RPMI7951 (cell line): ENCODE data around the gene ALDOA. TPM values are rescaled to one million over a fixed set of nuclear protein-coding genes. Genes with fewer than 3 reads are reported as not detected.
"Not testable (repeated sequence)": the region's sequence is repeated elsewhere in the genome, so short reads cannot be mapped to it uniquely, and the experiment has no call there.

Source experiments
- DNase-seq: peaks from one replicate; pipeline ENCODE4 v3.0.0-alpha.2; 2012; ENCODE audit warnings: low read depth
- total RNA-seq: library from RNA; depleted of rRNA; stranded (reverse); fragments of >200 nt; shearing (Covaris generic); gene quantifications from 2 replicates; pipeline ENCODE4 v1.2.3, GENCODE V29; 2014

The ALDOA gene
- total RNA-seq, 1 experiment from 2014 or later: 1,895 TPM

GRCh38 chr16:30040690-30041089 is 24.9 kb upstream of the ALDOA start:
- DNase-seq: not testable (repeated sequence)

GRCh38 chr16:30041841-30042240 is 23.7 kb upstream of the ALDOA start:
- peak; percentile 41 for DNase-seq

- no peak for DNase-seq
Observed at GRCh38 chr16:30046178-30046577, 19.4 kb upstream of the ALDOA start.

DNA sequence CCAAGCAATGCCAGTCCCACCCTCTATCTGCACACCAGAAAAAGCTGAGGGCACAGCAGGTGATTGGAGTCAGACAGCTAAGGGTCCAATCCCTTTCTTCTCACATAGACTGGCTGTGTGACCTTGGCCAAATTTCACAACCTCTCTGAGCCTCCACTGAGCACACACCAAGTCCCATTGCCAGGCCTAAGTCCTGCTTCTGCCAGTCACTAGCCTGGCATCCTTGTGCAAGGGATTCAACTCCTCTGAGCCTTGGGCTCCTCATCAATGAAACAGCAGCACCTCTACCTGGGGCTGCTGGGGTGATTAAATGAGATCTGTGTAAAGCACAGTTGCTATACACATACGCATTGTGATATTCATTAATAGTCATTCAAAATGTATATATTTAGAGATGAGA is 19.0 kb upstream of the ALDOA start:
- no peak for DNase-seq

- DNase-seq: no peak
Observed at GRCh38 chr16:30049871-30050270, 15.7 kb upstream of the ALDOA start.

DNA sequence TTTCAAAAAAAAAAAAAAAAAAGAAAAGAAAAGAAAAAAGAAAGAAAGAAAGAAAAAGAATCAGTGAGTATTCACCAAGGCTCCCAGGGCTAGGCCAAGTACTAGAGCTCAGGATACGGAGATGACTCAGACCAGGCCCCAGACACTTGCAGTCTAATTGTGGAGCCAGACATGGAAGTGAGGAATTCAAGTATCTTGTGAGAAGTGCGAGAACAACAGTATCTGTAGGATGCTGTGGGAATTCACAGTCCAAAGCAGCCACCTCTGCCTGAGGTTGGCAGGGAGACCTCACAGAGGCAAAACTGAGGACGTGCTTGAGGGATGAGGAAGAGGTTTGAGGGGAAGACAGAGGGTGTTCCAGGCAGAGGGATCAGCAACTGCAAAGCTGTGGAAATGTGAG is 14.0 kb upstream of the ALDOA start:
- DNase-seq: peak; percentile 80

DNA sequence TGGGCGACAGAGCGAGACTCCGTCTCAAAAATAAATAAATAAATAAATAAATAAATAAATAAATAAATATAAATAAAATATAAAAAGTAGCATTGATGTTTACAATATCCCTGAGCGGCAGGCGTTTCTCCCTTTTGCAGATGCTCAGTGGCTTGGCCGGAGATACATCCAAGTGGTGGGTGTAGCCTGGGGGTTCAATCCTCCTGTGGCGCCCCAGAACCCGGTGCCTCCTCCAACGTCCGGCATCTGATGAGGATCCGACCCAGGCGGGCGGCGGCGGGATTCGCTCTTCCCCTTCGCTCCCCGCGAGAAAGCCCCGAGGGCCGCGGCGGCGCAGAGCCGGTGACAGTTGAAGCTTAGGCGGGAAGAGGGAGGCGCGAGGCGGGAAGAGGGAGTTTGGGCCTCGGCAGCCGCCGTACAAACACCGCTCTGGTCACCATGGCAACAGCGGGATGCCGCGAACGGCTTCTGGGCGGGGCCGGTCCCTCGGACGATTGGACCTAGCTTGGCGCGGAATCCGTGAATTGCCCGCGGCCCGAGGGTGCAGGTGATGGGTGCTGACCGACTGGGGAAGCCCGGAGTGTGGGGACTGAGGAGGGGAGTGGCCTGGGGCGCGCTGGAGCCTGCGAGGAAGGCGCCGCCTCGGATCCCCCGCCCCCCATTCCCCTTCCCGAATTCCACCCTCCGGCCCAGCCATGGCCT is 12.7 kb upstream of the ALDOA start:
- DNase-seq: peak; percentile 92

- DNase-seq: peak; percentile 88
Observed at GRCh38 chr16:30053376-30054015, 12.1 kb upstream of the ALDOA start.

DNA sequence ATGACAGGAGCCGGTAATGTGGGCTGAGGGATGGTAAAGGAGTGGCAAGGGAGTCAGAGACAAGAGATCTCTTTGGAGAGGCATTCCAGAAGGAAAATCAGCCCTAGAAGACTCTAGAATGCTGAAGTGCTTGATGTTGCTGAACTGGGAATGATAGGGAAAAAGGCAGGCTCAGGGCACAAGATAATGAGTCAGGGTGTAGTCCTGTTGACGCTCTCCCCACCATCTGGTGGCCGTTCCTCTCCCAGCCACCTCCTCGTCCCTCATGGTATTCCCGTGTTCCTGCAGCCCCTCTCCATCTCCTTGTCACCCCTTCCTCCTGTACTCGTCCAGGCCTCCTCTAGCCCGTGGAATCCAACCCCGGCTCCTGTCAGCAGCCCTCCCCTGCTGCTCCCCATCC is 11.1 kb upstream of the ALDOA start:
- DNase-seq: no peak

GRCh38 chr16:30054959-30055553 is 10.5 kb upstream of the ALDOA start:
- no peak for DNase-seq

DNA sequence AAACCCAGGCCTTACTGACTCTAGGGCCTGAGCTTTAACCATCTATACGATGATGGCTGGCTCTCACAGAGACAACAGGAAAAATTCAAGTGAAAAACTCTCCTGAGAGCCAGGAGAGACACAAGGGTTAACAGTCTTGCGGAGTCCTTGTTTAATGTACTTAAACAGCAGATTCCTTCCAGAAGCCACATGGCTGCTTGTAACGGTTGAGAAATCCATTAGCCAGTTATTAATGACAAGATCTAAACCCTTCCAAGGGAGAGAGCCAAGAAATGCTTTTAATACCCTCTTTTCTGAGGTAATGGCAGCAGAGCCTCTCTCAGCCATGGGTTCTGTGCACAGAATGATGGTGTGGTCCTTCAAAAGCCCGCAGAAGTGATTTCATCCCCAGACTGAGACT is 5.2 kb upstream of the ALDOA start:
- DNase-seq: no peak

GRCh38 chr16:30060836-30061554 is 4.6 kb upstream of the ALDOA start:
- no peak for DNase-seq

DNA sequence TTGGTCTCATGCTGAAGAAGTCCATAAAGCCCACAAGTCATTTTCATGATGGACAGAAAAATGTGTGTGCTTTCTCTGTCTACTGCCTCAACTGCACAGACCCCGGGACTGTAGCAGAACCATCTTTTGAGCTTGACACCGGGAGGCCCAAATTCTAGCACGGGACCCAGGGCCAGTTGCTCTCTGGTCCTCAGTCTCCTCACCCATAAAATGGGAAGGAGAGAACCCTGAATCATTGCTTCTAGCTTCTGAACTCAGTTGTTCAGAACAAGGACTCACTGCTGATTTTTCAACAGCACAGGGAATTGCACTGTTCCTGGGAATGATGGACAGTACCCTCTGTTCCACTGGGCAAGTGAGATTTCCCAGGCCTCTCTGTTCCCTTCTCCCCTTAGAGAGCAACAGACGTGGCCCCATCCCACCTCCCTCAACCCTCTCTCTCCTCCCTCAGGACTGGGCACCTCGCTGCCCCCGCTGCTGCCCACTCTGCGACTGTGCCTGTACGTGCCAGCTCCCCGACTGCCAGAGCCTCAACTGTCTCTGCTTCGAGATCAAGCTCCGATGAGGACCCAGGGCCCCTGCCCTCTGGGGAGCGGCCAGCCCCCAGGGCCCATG is 2.2 kb upstream of the ALDOA start:
- DNase-seq: no peak

GRCh38 chr16:30063893-30064728 is 1.4 kb upstream of the ALDOA start:
- DNase-seq: no peak

- no peak for DNase-seq
Observed at GRCh38 chr16:30064729-30065101, 845 bp upstream of the ALDOA start.

DNA sequence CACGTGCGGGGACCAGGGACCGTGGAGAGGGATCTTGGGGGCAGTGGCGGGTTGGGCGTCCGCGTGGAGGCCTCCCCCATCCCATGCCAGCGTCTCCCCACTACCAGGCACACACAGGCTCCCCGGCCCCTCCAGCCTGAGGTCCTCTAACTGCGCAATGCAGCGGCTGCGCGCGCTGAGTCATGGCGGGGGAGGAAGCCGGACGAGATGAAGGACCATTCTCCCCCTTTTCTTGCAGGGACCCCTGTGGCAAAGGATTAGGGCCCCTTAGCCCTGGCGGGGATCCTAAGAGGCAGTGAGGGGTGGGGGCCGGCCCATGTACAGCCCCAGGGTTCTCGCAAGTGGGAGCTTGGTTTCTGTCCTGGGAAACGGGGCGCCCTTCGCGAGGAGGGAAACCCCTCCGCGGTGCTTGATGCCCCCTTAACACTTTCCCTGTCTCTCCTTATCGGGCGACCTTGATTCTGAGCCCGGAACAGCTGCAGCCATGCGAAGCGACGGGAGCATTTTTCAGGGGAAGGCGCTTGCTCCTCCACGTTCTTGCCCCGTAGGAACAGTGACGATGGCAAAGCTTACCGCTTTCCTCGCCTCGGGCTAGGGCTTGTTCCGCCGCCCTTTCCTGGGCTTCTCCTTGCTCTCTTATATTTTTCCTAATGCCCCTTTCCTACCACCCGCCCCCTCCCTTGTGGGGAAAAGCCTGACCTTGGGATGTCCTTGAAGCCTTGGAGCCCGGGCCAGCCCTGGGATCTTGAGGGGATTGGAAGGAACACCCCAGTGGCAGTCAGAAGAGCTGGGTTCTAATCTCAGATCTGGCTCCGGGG is 592 bp downstream of the ALDOA start:
- DNase-seq: peak; percentile 34

DNA sequence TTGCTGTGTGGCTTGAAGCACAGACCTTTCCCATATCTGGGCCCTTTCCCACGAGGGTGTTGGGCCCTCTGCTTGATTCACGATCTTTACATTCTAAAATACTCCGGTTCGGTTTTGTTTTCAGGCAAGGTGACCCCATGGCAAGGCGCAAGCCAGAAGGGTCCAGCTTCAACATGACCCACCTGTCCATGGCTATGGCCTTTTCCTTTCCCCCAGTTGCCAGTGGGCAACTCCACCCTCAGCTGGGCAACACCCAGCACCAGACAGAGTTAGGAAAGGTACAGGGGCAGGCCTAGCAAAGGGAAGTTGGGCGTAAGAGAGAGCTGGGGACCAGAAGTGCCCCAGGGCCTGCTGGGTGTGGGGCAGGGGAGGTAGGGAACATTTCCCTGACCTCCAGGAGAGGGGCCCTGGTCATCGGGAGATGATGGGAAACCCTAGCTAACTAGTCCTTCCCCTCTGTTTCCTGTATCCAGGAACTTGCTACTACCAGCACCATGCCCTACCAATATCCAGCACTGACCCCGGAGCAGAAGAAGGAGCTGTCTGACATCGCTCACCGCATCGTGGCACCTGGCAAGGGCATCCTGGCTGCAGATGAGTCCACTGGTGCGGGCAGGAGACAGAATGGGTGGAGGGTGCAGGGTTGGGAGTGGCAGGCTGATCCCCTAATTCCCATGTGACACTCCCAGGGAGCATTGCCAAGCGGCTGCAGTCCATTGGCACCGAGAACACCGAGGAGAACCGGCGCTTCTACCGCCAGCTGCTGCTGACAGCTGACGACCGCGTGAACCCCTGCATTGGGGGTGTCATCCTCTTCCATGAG is 1.4 kb downstream of the ALDOA start:
- DNase-seq: no peak

- DNase-seq: no peak
Observed at GRCh38 chr16:30067584-30067916, 2.0 kb downstream of the ALDOA start.

DNA sequence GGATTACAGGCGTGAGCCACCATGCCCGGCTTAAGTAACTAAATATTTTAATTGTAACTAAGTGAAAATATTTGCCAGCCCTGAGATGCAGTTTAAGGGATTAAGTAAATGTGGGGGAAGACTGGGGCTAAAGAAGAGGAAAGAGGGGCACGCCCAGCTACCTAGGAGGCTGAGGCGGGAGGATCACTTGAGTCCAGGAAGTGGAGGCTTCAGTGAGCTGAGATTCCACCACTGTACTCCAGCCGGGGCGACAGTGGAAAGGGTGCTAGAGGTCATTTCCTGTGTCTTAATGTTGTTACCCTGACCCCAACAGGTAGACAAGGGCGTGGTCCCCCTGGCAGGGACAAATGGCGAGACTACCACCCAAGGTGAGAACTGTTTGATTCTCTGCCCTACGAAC is 2.8 kb downstream of the ALDOA start:
- no peak for DNase-seq
